GM12878 (cell line): Measurements from ENCODE around the gene TARBP1. TPM values are rescaled to one million over a fixed set of nuclear protein-coding genes. Genes with fewer than 3 reads are reported as not detected.

ENCODE experiments used
- BACH1 ChIP-seq: fragments of 450-650 bp; IDR thresholded peaks from 2 replicates; pipeline ENCODE4 v1.6.1; 2017; ENCODE audit warnings: mild to moderate bottlenecking, borderline replicate concordance
- BHLHE40 ChIP-seq, 2 experiments: fragments of 450-650 bp in 1 of 2; IDR thresholded peaks; 2 replicates each; pipeline ENCODE4 v1.6.1; 2011 to 2017; ENCODE audit warnings: low read depth in 2 of 2, borderline replicate concordance in 1 of 2, improper control_type of control experiment in 1 of 2, low read length in 1 of 2, mild to moderate bottlenecking in 1 of 2
- BRCA1 ChIP-seq: IDR thresholded peaks from 2 replicates; pipeline ENCODE4 v1.6.1; 2011; ENCODE audit warnings: low read depth, low read length, improper control_type of control experiment
- CBFB ChIP-seq: IDR thresholded peaks from 2 replicates; pipeline ENCODE4 v1.6.1; 2016; ENCODE audit warnings: antibody characterized with exemption, low read depth
- E4F1 ChIP-seq: fragments of 450-650 bp; IDR thresholded peaks from 2 replicates; pipeline ENCODE4 v1.6.1; 2018; ENCODE audit warnings: borderline replicate concordance, mild to moderate bottlenecking; ENCODE audit not compliant: partially characterized antibody
- ESRRA ChIP-seq: IDR thresholded peaks from 2 replicates; pipeline ENCODE4 v1.6.1; 2012; ENCODE audit warnings: mild to moderate bottlenecking, low read length, improper control_type of control experiment
- FOXK2 ChIP-seq: fragments of 450-650 bp; IDR thresholded peaks from 2 replicates; pipeline ENCODE4 v1.6.1; 2017; ENCODE audit warnings: mild to moderate bottlenecking, moderate library complexity
- IKZF1 ChIP-seq: fragments of 450-650 bp; conservative IDR thresholded peaks from 2 replicates; pipeline ENCODE4 v1.6.1; 2017; ENCODE audit warnings: antibody characterized with exemption, mild to moderate bottlenecking
- IKZF2 ChIP-seq, 2 experiments: fragments of 450-650 bp; IDR thresholded peaks; 2 replicates each; pipeline ENCODE4 v1.6.1; 2017; ENCODE audit warnings: mild to moderate bottlenecking in 2 of 2, moderate library complexity in 2 of 2
- IRF3 ChIP-seq: fragments of 450-650 bp; IDR thresholded peaks from 2 replicates; pipeline ENCODE4 v1.6.1; 2014; ENCODE audit warnings: mild to moderate bottlenecking
- MAX ChIP-seq: IDR thresholded peaks from 2 replicates; pipeline ENCODE4 v1.6.1; 2012; ENCODE audit warnings: low read depth, low read length, improper control_type of control experiment
- MLLT1 ChIP-seq: fragments of 450-650 bp; IDR thresholded peaks from 2 replicates; pipeline ENCODE4 v1.6.1; 2016; ENCODE audit warnings: mild to moderate bottlenecking
- NR2C1 ChIP-seq: fragments of 450-650 bp; IDR thresholded peaks from 2 replicates; pipeline ENCODE4 v1.6.1; 2017; ENCODE audit warnings: antibody characterized with exemption, mild to moderate bottlenecking, moderate library complexity
- POLR2AphosphoS2 ChIP-seq: IDR thresholded peaks from 2 replicates; pipeline ENCODE4 v1.6.1; 2011; ENCODE audit warnings: low read depth, mild to moderate bottlenecking, low read length, improper control_type of control experiment, moderate library complexity
- RBBP5 ChIP-seq: fragments of 200-600 bp; sonication (generic); conservative IDR thresholded peaks from 2 replicates; pipeline ENCODE4 v1.6.1; 2016
- RCOR1 ChIP-seq: conservative IDR thresholded peaks from 2 replicates; pipeline ENCODE4 v1.6.1; 2012; ENCODE audit warnings: low read depth, low read length, improper control_type of control experiment
- RELA ChIP-seq: fragments of 450-650 bp; IDR thresholded peaks from 2 replicates; pipeline ENCODE4 v1.8.0; 2014; ENCODE audit warnings: borderline replicate concordance; ENCODE audit not compliant: partially characterized antibody
- RFX5 ChIP-seq: IDR thresholded peaks from 2 replicates; pipeline ENCODE4 v1.6.1; 2011; ENCODE audit warnings: low read depth, low read length, improper control_type of control experiment
- SP1 ChIP-seq: IDR thresholded peaks from one replicate; pipeline ENCODE4 v1.6.1; 2011; ENCODE audit warnings: low read depth, low read length
- SPI1 ChIP-seq: IDR thresholded peaks from 2 replicates; pipeline ENCODE4 v1.6.1; 2011; ENCODE audit warnings: low read depth, mild to moderate bottlenecking, low read length, moderate library complexity, borderline replicate concordance; ENCODE audit not compliant: insufficient read depth
- SRF ChIP-seq, 2 experiments: IDR thresholded peaks; 2 replicates each; pipeline ENCODE4 v1.6.1; 2011; ENCODE audit warnings: low read depth in 2 of 2, low read length in 2 of 2, mild to moderate bottlenecking in 1 of 2, moderate library complexity in 1 of 2
- TCF12 ChIP-seq: IDR thresholded peaks from 2 replicates; pipeline ENCODE4 v1.6.1; 2011; ENCODE audit warnings: low read depth, mild to moderate bottlenecking, low read length
- TCF3 ChIP-seq: IDR thresholded peaks from 2 replicates; pipeline ENCODE4 v1.6.1; 2012; ENCODE audit warnings: low read depth, mild to moderate bottlenecking, low read length, borderline replicate concordance; ENCODE audit not compliant: insufficient read depth
- TCF7 ChIP-seq: IDR thresholded peaks from 2 replicates; pipeline ENCODE4 v1.6.1; 2014; ENCODE audit warnings: antibody characterized with exemption, borderline replicate concordance
- ZNF24 ChIP-seq: fragments of 450-650 bp; IDR thresholded peaks from 2 replicates; pipeline ENCODE4 v1.6.1; 2017; ENCODE audit warnings: antibody characterized with exemption, mild to moderate bottlenecking
- ZNF274 ChIP-seq: IDR thresholded peaks from one replicate; pipeline ENCODE4 v1.8.0; 2011; ENCODE audit not compliant: insufficient read length, insufficient read depth
- polyA plus RNA-seq, 11 experiments: library from polyadenylated mRNA; depleted of rRNA in 4 of 11; unstranded in 6 of 11; stranded (reverse) in 5 of 11; fragments of >200 nt; fragmentation: Nextera tagmentation in 4 of 11; fragmentation: Illumina TruSeq in 1 of 11; extraction: Ambion mirVana in 4 of 11; extraction: Trizol in 1 of 11; gene quantifications; 1 replicate in 1 of 11; 2 replicates in 10 of 11; pipeline versions ENCODE4 v1.2.1 to v1.2.3, GENCODE V29; 2011 to 2016; ENCODE audit warnings: inconsistent platforms in 2 of 11, missing spikeins in 2 of 11, low read depth in 1 of 11
- total RNA-seq, 4 experiments: library from RNA; depleted of rRNA in 3 of 4; stranded (reverse); fragments of >200 nt in 3 of 4; fragmentation: Illumina TruSeq in 1 of 4; extraction: Trizol in 1 of 4; gene quantifications; 2 replicates each; pipeline versions ENCODE4 v1.2.1 to v1.2.3, GENCODE V29; 2013 to 2021

TARBP1 gene
- total and polyA plus RNA-seq, 10 of the 15 experiments (the other 5 are each of a cell fraction or from before 2014, with no cell fraction given), result 10.8 to 94.4 (median 35.3) TPM

- TF ChIP-seq TCF7 (peak; percentile 55; the same call in 1 of the 2 replicates), RFX5 (no peak), TCF12 (peak; percentile 5; the same call in 1 of the 2 replicates), BHLHE40 (IDR thresholded peaks at IDR 0.05; ENCODE audit: borderline replicate concordance in 1 of 2, low read depth in 2 of 2, low read length in 1 of 2) (peak; percentile 98 to 99), ZNF24 (peak; percentile 60), NR2C1 (peak; percentile 42), RCOR1 (0 out of 2 replicates have a peak, but pooled peaks have one; percentile 75), CBFB (peak; percentile 100), POLR2AphosphoS2 (peak; percentile 96), IKZF2 (IDR thresholded peaks at IDR 0.05) (peak in 1 of 2 experiments; percentile 71; a peak in 3 of 4 replicates), TCF3 (no peak), RELA (peak; percentile 88), RBBP5 (peak; percentile 74), FOXK2 (peak; percentile 73), MAX (peak; percentile 73; the same call in 1 of the 2 replicates), BACH1 (peak; percentile 71), SPI1 (peak; percentile 60; the same call in 1 of the 2 replicates), IKZF1 (peak; percentile 97), SP1 (peak; percentile 79), MLLT1 (peak; percentile 91), ESRRA (peak; percentile 97), BRCA1 (no peak), IRF3 (peak; percentile 61), SRF (IDR thresholded peaks at IDR 0.05; ENCODE audit: low read depth in 2 of 2, low read length in 2 of 2) (peak in 1 of 2 experiments; percentile 74; a peak in 3 of 4 replicates), E4F1 (peak; percentile 66), ZNF274 (no peak)
Observed at GRCh38 chr1:234373064-234373958, 105.7 kb downstream of the TARBP1 start, which contains the start of gene COA6 (continued).
